22Rv1 (cell line): ENCODE measurements around the gene PLD1.

Experiments
- CTCF ChIP-seq: fragments of 450-650 bp; IDR thresholded peaks from 2 replicates; pipeline ENCODE4 v1.5.1; 2017; ENCODE audit warnings: mild to moderate bottlenecking
- ZFX ChIP-seq: fragments of 450-650 bp; IDR thresholded peaks from 2 replicates; pipeline ENCODE4 v1.6.1; 2017; ENCODE audit warnings: antibody characterized with exemption, borderline replicate concordance

- TF ChIP-seq CTCF (no peak), ZFX (no peak)
Observed at GRCh38 chr3:171661484-171661883, 148.8 kb downstream of the PLD1 start.
